GM06990 (cell line): ENCODE measurements around the gene RHBDL3.

Experiments used
- DNase-seq: peaks from one replicate; pipeline ENCODE4 v3.0.0-alpha.2; 2011; ENCODE audit not compliant: insufficient read length; ENCODE audit errors: extremely low read depth
- H3K27me3 ChIP-seq: replicated peaks from 2 replicates; pipeline ENCODE4 v1.6.0; 2011; ENCODE audit warnings: low read length; ENCODE audit not compliant: control insufficient read depth, insufficient read depth
- H3K36me3 ChIP-seq: 2 replicates; pipeline ENCODE4 v1.5.1; 2011; ENCODE audit warnings: low read length; ENCODE audit not compliant: control insufficient read depth, insufficient read depth
- H3K4me3 ChIP-seq: replicated peaks from 2 replicates; pipeline ENCODE4 v1.5.1; 2011; ENCODE audit warnings: low read depth, mild to moderate bottlenecking, control low read depth, low read length
- TF ChIP-seq, protein P1 (sequence below): IDR thresholded peaks from 2 replicates; pipeline ENCODE4 v1.5.1; 2011; ENCODE audit warnings: low read length, control low read depth, mild to moderate bottlenecking, inconsistent platforms; ENCODE audit not compliant: insufficient read depth, poor library complexity, severe bottlenecking

RHBDL3 gene

DNA sequence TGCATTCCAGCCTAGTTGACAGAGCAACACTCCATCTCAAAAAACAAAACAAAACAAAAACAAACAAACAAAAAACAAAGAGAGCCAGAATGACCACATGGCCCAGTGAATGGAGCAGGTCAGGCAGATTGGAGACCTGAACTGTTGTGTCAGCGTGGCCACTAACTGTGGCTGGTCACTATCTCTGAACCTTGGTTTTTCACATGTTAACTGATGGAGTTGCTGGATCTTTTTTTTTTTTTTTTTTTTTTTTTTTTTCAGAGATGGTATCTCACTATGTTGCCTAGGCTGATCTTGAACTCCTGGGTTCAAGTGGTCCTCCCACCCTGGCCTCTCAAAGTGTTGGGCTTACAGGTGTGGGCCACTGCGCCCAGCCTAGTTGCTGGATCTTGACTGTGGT lies 31.8 kb downstream of the RHBDL3 start:
- DNase-seq, result no peak
- TF ChIP-seq, protein P1, sequence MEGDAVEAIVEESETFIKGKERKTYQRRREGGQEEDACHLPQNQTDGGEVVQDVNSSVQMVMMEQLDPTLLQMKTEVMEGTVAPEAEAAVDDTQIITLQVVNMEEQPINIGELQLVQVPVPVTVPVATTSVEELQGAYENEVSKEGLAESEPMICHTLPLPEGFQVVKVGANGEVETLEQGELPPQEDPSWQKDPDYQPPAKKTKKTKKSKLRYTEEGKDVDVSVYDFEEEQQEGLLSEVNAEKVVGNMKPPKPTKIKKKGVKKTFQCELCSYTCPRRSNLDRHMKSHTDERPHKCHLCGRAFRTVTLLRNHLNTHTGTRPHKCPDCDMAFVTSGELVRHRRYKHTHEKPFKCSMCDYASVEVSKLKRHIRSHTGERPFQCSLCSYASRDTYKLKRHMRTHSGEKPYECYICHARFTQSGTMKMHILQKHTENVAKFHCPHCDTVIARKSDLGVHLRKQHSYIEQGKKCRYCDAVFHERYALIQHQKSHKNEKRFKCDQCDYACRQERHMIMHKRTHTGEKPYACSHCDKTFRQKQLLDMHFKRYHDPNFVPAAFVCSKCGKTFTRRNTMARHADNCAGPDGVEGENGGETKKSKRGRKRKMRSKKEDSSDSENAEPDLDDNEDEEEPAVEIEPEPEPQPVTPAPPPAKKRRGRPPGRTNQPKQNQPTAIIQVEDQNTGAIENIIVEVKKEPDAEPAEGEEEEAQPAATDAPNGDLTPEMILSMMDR, result no peak
- no peaks in the 10 kb centered on the region for H3K36me3 ChIP-seq
- H3K4me3 ChIP-seq, result no peak overlapping the region
- no peaks in the 10 kb centered on the region for H3K27me3 ChIP-seq

DNA sequence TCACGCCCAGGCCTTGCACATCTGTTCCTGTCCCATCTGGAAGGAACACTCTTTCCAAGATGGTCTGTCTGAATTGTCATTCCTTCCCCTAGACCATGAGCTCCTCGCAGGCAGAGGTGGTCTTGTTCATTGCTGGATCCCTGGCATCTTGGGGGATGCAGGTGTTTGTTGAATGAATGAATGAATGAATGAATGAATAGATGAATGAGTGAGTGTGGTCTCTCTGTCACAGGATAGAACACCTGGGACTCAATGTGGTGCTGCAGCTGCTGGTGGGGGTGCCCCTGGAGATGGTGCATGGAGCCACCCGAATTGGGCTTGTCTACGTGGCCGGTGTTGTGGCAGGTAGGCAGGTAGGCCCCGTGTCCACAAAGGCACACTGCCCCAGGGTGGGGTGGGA lies 32.2 kb downstream of the RHBDL3 start:
- H3K36me3 ChIP-seq, result no peaks in the 10 kb centered on the region
- no peak overlapping the region for H3K4me3 ChIP-seq
- no peak for DNase-seq
- H3K27me3 ChIP-seq, result no peaks in the 10 kb centered on the region
- TF ChIP-seq, protein P1, result no peak

DNA sequence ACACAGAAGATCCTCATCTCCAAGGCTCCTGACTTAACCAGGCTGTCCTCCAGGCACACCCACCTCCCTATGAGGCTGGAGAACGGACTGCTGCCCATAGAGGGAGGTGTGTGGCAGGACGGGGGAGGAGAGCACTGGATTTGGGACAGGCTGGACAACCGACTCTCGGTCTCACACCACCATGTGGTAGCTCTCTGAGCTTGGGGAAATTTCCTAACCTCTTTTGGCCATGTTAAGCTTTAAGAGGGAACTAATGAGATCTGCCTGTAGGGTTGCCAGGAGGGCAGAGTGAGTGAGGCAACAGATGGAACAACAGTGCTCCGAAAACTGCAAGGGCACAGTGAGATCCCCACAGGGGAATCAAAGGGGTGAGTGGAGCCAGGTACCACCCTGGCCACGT lies 32.7 kb downstream of the RHBDL3 start:
- Histone ChIP-seq H3K4me3 (no peak overlapping the region), H3K36me3 (no peaks in the 10 kb centered on the region), H3K27me3 (no peaks in the 10 kb centered on the region)
- TF ChIP-seq, protein P1, result no peak
- DNase-seq, result no peak

DNA sequence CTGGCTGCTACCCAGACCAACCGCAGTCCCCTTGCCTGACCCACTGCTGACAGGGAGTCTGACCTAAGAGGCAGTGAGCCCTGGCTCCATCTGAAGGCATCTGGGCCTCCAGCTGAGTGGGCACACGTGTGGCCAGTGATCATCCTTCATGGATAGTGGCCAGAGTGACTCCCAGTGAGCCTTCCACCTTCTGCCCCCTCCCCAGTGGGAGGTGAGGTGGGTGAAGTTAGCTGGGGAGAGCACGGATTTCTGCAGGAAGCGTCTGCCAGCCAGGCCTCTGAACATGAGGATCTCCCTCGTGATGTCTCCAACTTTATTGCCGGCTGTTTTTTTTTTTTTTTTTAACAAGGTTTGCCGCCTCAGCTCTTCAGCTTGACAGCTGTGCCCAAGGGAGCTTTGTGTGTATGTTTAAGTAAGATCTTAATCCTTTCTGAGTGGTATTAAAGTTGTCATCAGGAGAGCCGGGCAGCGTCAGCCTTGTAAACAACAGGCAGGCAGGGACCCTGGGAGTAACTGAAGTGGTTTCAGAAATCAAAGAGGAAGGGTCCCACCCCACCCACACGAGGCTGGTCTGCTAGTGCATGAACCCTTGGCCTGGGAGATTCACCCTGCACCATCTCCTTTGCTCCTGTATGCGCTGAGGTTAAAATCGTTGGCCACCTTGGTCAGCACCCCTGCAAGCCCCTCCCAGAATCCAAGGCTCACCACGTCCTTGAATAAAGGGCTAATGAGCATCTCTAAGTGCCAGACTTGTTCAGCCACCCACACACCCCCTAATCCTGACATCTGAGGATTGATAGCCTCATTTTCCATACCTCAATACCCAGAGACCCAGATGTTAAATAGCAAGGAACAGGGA lies 33.3 kb downstream of the RHBDL3 start:
- DNase-seq, result no peak
- Histone ChIP-seq H3K4me3 (no peak overlapping the region), H3K27me3 (no peaks in the 10 kb centered on the region), H3K36me3 (no peaks in the 10 kb centered on the region)
- TF ChIP-seq, protein P1, result no peak

DNA sequence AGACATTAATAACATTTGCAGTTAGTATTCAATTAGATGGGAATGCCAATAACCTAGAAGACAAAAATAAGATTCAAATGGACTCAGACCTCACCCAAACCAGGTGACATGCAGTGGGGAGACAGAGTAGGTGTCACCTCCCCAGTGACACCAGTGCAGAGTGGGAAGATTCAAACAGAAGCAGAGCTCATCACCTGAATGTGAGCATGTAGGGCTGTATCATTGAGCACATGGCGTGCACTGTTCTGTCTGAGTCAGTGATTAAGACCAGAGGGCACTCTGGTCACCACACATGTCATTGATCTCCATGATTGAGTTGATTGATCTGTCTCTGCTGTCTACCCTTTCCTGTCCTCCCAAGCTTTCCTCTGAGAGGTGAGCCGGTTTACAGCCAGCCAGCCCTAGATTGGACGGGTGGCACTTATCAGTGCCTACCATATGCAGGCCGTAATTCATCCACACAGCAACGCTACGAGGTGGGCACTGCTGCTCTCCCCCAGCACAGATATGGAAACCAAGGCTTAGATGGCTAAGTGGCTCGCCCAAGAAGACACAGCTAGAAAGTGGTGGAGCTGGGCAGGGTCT lies 34.0 kb downstream of the RHBDL3 start:
- Histone ChIP-seq H3K36me3 (no peaks in the 10 kb centered on the region), H3K4me3 (no peak overlapping the region), H3K27me3 (no peaks in the 10 kb centered on the region)
- TF ChIP-seq, protein P1, result no peak
- no peak for DNase-seq
